ENCODE measurements around the gene SH2D3C.

- TF ChIP-seq CTCF (IDR thresholded peaks at IDR 0.05) (no peak), POLR2A (IDR thresholded peaks at IDR 0.05) (no peak)
These were observed 55.5 kb downstream of the SH2D3C start for GRCh38 chr9:127723013-127723412.

All from sigmoid colon (tissue), 3 donors.